Breast epithelium (tissue), 3 donors: ENCODE measurements around the gene SP9.

Source experiments
- CTCF ChIP-seq, 3 donors: fragments of 450-650 bp; IDR thresholded peaks; one replicate each; pipeline ENCODE4 v1.5.1; 2016 to 2017; ENCODE audit warnings: antibody characterized with exemption in 3 of 3, mild to moderate bottlenecking in 3 of 3, moderate library complexity in 3 of 3
- POLR2A ChIP-seq: fragments of 450-650 bp; IDR thresholded peaks from one replicate; pipeline ENCODE4 v1.6.1; 2016; ENCODE audit warnings: antibody characterized with exemption, mild to moderate bottlenecking, moderate library complexity

- TF ChIP-seq CTCF (IDR thresholded peaks at IDR 0.05) (no peak), POLR2A (no peak)
Measured at GRCh38 chr2:174332217-174332963, 2.4 kb upstream of the SP9 start.
